Cardiac muscle cell (in vitro differentiated cells and primary cell): Measurements from ENCODE around the gene ISG20. TPM values are rescaled to one million over a fixed set of nuclear protein-coding genes. Genes with fewer than 3 reads are reported as not detected.

Experiments
- DNase-seq, 2 donors: peaks; one replicate each; pipeline versions ENCODE4 v3.0.0 to v3.0.0-alpha.2; 2010 to 2017; ENCODE audit warnings: low read depth in 1 of 2, low spot score in 1 of 2
- H3K27ac ChIP-seq: fragments of 200-600 bp; sonication (generic); 2 replicates; pipeline ENCODE4 v1.5.1; 2016
- H3K27me3 ChIP-seq: fragments of 200-600 bp; sonication (generic); 2 replicates; pipeline ENCODE4 v1.6.0; 2016; ENCODE audit warnings: control low read depth
- H3K36me3 ChIP-seq: fragments of 200-600 bp; sonication (generic); 2 replicates; pipeline ENCODE4 v1.5.1; 2016; ENCODE audit warnings: control low read depth
- H3K4me1 ChIP-seq: fragments of 200-600 bp; sonication (generic); 2 replicates; pipeline ENCODE4 v1.8.1; 2017; ENCODE audit warnings: low read depth, mild to moderate bottlenecking, mixed run types
- H3K4me3 ChIP-seq: fragments of 200-600 bp; sonication (generic); 2 replicates; pipeline ENCODE4 v1.5.1; 2016; ENCODE audit warnings: mild to moderate bottlenecking
- H3K9me3 ChIP-seq: fragments of 200-600 bp; sonication (generic); 2 replicates; pipeline ENCODE4 v1.5.1; 2017; ENCODE audit warnings: low read depth, mild to moderate bottlenecking, control low read depth
- polyA plus RNA-seq: library from polyadenylated mRNA; unstranded; fragments of >200 nt; fragmentation: Nextera tagmentation; extraction: Ambion mirVana; gene quantifications from 2 replicates; pipeline ENCODE4 v1.2.1, GENCODE V29; 2016
- total RNA-seq: library from RNA; depleted of rRNA; stranded (reverse); fragments of >200 nt; gene quantifications from 2 replicates; pipeline ENCODE4 v1.2.3, GENCODE V29; 2016
- TF ChIP-seq, protein P1 (sequence below): IDR thresholded peaks from 2 replicates; pipeline ENCODE4 v1.5.1; 2012; ENCODE audit warnings: low read depth, mild to moderate bottlenecking, low read length

The ISG20 gene
- total and polyA plus RNA-seq, 2 experiments from 2014 or later: 0.69 TPM; not detected in 1

DNA sequence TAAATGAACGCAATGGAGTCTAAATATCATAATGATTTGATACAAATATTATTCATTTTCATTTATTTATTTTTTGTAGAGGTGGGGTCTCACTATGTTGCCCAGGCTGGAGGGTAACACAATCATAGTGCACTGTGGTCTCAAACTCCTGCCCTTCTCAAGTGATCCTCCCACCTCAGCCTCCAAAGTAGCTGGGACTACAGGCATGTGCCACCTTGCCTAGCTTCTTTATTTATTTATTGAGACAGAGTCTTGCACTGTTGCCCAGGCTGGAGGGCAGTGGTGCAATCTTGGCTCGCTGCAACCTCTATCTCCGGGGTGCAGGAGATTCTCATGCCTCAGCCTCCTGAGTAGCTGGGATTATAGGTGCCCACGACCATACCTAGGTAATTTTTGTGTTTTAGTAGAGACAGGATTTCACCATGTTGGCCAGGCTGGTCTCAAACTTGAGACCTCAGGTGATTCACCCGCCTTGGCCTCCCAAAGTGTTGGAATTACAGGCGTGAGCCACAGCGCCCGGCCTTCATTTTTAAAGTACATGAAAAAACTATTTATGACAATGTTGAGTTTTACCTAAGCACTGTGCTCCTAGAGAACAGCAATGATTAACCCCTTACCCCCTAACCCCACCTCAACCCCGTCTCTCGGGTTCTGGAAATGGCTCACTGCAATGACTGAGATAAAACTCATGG, 21.6 kb upstream of the ISG20 start:
- Histone ChIP-seq H3K9me3 (no peaks in the 10 kb centered on the region), H3K4me3 (no peak overlapping the region), H3K27me3 (no peaks in the 10 kb centered on the region), H3K4me1 (no peaks in the 10 kb centered on the region), H3K27ac (no peak overlapping the region), H3K36me3 (no peaks in the 10 kb centered on the region)
- DNase-seq: no peak
- TF ChIP-seq, protein P1, sequence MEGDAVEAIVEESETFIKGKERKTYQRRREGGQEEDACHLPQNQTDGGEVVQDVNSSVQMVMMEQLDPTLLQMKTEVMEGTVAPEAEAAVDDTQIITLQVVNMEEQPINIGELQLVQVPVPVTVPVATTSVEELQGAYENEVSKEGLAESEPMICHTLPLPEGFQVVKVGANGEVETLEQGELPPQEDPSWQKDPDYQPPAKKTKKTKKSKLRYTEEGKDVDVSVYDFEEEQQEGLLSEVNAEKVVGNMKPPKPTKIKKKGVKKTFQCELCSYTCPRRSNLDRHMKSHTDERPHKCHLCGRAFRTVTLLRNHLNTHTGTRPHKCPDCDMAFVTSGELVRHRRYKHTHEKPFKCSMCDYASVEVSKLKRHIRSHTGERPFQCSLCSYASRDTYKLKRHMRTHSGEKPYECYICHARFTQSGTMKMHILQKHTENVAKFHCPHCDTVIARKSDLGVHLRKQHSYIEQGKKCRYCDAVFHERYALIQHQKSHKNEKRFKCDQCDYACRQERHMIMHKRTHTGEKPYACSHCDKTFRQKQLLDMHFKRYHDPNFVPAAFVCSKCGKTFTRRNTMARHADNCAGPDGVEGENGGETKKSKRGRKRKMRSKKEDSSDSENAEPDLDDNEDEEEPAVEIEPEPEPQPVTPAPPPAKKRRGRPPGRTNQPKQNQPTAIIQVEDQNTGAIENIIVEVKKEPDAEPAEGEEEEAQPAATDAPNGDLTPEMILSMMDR: no peak

DNA sequence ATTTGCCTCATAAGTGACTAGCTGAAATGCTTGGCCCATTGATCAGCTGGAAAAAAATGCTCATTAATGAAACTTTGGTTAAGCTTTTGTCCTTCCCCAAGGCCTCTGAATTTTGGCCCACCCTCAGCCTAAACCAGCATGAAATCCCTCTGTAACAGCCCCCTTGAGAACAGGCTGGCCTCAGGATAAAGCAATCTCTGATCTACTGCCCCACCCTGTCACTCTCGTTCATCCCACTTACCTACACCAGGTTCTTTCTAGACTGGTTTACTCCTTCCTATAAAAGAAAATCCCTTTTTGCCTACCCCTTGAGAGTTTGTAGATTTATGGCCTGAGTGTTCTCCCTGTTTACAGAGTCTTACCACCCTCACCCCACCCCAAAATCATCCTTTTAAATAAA, 21.0 kb upstream of the ISG20 start:
- H3K36me3 ChIP-seq: no peaks in the 10 kb centered on the region
- TF ChIP-seq, protein P1: no peak
- H3K9me3 ChIP-seq: no peaks in the 10 kb centered on the region
- peaks cover 3% of the 10 kb centered on the region for H3K4me1 ChIP-seq
- no peak for DNase-seq
- H3K27me3 ChIP-seq: no peaks in the 10 kb centered on the region
- no peak overlapping the region for H3K4me3 ChIP-seq
- H3K27ac ChIP-seq: no peak overlapping the region

DNA sequence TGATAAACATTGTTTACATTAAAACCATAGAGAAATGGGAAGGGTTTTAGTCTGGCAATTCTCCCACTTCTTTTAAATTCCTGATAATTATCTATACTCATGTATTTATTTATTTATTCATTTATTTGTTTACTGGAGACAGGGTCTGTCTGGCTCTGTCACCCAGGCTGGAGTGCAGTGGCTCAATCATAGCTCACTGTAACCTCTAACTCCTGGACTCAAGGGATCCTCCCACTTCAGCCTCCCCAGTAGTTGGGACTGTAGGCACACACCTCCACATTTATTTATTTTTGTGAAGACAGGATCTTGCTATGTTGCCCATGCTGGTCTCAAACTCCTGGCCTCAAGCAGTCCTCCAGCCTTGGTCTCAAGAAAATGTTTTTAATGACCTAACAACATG, 20.1 kb upstream of the ISG20 start:
- Histone ChIP-seq H3K4me3 (no peak overlapping the region), H3K4me1 (peaks cover 5% of the 10 kb centered on the region), H3K9me3 (no peaks in the 10 kb centered on the region), H3K27me3 (no peaks in the 10 kb centered on the region), H3K27ac (no peak overlapping the region), H3K36me3 (no peaks in the 10 kb centered on the region)
- no peak for DNase-seq
- TF ChIP-seq, protein P1: no peak

DNA sequence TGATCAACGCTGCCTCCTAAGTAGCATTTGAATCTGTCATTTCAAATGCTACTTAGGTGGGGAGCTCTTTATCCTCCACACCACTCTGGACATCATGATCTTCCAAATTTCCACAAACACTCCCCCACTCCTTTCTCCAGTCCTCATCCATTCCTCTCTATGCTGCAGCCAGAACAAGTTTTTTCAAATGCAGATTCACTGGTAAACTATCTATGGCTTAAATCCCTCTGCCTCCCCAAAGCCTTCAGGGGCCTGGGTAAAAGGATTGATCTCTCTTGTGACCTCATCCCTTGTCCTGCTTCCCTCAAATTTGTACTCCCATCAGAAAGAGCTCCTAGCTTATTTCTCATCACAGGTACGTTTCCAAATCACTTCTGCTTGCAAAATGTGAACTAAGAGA, 19.0 kb upstream of the ISG20 start:
- Histone ChIP-seq H3K36me3 (no peaks in the 10 kb centered on the region), H3K27ac (no peak overlapping the region), H3K4me3 (no peak overlapping the region), H3K4me1 (peaks cover 5% of the 10 kb centered on the region), H3K27me3 (no peaks in the 10 kb centered on the region), H3K9me3 (no peaks in the 10 kb centered on the region)
- TF ChIP-seq, protein P1: no peak
- no peak for DNase-seq

DNA sequence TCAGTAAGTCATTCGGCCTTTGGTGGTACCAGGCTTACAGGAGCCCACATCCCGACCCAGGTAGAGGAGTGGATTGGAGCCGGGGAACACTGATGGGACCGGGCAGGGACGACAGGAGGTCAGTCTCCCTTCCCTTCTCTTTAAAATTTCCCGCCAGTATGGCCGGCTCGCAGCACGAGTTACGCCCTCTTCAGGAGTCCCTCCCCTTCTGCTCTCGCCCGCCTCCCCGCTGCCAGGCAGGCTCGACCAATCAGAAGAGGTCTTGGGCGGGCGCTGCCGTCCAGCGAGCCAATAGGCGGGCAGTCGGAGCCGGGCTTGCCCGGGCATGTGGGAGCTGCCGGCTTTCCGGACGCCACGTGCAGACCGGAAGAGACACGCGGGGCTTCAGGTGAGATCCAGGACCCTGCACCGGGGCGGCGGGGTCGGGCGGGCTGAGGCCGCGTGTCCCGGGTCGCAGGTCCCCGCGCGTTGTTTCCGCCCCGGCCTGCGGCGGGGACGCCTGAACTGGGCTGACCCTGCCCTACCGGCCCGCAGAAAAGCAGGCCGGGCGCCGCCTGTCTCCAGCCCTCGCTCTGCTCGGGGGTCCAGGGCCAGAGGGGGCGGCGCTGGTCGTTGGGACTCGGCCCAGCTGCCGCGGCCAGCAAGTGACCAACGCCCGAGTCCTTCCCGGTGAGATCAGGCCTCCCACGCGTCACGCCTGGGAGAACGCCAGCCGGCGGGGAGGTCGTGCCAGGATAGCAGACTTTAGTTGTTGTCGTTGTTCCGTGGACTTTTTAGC, 17.6 kb upstream of the ISG20 start, which contains the start of gene AEN:
AEN (plus strand) TSS at position 346 of the 778 bp plus-strand sequence. CDS start 4,870 bp downstream, outside the sequence.
- peaks cover 5% of the 10 kb centered on the region for H3K4me1 ChIP-seq
- no peaks in the 10 kb centered on the region for H3K27me3 ChIP-seq
- H3K9me3 ChIP-seq: no peaks in the 10 kb centered on the region
- TF ChIP-seq, protein P1: no peak
- peak within 1 kb of the TSS; percentile 65 for H3K4me3 ChIP-seq
- DNase-seq: peak; percentile 97 to 98
- H3K27ac ChIP-seq: peak within 1 kb of the TSS; percentile 70
- H3K36me3 ChIP-seq: peaks cover 1% of the 10 kb centered on the region
